GM19035 (cell line): ENCODE measurements around the gene CDC42BPA.

Experiments
- ATAC-seq: cut with Tn5 transposase; IDR thresholded peaks from one replicate; pipeline ENCODE4 v1.9.1; 2021; ENCODE audit not compliant: unreplicated experiment

Gene CDC42BPA

DNA sequence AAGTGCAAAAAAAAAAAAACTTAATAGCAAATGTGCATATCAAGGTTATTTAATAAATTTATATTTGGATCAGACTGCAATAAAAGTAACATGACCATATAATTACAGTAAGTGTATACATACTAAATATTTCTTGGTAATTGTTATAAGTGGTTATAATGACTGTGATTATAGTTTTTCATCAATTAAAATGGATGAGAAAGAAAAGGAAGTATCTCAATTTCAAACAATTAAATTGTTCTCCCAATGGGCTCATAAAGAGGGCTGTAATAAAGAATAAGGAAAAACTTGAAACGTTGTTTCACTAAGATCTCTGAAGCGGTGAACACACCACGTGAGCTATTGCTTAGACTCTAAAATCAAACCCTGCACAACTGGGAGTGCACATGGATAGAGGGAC, 104.1 kb downstream of the CDC42BPA start:
- no peak for ATAC-seq

- ATAC-seq, result no peak
These were observed 104.9 kb downstream of the CDC42BPA start for GRCh38 chr1:227213426-227213825.

GRCh38 chr1:227212164-227212563, 106.1 kb downstream of the CDC42BPA start:
- ATAC-seq, result no peak

DNA sequence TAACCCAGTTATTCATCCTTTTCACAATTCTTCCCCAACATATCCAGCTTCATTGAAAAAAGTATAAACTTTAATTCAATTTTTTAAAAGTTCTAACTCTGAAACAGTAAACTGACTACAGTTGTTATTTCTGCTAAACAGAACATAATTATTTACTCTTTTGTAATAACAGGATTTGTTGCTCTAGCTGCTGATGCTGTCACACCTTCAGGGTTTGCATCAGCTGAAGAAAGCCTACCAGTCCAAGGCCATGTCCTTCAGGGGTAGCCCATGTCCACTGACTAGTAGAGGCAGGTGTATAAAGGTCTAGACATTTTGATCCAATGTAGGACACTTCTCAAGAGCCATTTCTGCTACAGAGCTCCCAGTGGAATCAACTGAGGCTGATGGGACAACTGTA, 107.7 kb downstream of the CDC42BPA start:
- no peak for ATAC-seq

DNA sequence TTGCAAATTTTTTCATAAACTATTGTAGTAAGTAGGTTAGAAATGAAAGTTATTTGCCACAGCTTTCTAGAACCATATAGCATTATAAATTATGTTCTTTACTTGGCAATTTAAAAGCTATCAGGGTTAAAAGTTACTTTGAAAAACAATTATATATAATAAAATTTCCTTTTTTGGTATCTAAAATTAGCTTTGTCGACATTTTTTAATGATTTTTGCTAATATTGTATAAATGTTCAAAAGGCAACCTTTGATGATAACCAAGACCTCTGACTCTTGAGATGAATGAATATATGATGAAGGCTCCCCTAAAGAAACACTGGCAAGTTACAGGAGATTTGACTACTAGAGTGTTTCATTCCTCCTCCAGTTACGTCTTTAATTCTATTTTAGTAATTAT, 121.2 kb downstream of the CDC42BPA start:
- no peak for ATAC-seq

GRCh38 chr1:227192163-227192562, 126.1 kb downstream of the CDC42BPA start:
- peak; percentile 79 for ATAC-seq

GRCh38 chr1:227191607-227192006, 126.7 kb downstream of the CDC42BPA start:
- peak; percentile 68 for ATAC-seq

DNA sequence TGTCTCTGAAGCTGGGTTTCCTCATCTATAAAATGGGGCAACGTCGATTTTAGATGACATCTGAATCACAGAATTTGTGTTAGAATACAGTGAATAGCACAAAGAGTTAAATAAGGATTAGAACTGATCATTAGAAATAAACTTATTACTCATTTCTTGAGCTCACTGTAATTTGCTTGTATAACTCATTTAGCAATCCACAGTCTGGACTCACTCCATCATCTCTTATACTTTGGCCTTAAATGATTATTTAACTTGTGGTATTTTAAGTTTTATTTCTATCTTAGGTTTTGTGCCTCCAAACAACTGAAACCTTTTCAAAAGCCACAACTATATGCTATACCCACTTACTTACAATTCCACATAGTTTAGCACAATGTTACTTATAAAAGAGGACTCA, 128.0 kb downstream of the CDC42BPA start:
- ATAC-seq, result no peak

DNA sequence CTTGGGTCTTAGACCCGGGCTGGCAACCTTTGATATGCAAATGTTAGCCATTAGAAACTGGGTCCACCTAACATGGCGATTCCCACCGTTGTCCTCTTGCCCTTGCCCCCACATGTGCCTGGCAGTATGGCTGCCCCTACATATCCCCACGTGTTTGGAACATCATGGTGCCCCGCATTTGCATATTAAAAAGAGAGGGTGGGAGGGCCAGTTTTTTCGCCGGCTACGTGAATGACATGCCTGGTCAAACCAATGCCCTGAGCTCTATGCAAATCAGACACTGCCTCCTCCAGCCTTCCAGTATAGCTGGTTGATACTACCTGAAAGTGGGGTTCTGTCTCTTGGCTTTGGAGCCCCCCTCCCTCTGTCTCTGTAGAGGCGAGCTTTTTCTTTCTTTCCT, 133.0 kb downstream of the CDC42BPA start:
- no peak for ATAC-seq

GRCh38 chr1:227182012-227182411, 136.3 kb downstream of the CDC42BPA start:
- ATAC-seq, result no peak

DNA sequence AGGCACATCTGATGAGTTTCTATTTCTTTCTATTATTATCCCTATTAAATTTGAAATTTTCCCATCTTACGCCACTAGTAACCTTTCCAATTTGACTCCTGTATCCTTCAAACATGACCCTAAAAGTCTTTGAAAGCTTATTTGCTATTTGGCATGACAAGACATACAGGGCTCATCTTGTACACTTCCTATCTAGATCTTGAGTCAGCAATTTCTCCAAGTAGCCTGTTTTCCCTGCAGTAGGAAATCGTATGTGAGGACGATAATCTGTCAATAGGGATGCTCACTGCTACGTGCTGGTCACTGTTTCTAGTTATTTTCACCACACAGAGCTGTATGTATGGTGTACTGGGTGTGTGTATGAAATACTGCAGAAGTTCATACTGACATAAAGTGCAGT, 142.7 kb downstream of the CDC42BPA start:
- no peak for ATAC-seq

GRCh38 chr1:227174164-227174563, 144.1 kb downstream of the CDC42BPA start:
- ATAC-seq, result no peak

DNA sequence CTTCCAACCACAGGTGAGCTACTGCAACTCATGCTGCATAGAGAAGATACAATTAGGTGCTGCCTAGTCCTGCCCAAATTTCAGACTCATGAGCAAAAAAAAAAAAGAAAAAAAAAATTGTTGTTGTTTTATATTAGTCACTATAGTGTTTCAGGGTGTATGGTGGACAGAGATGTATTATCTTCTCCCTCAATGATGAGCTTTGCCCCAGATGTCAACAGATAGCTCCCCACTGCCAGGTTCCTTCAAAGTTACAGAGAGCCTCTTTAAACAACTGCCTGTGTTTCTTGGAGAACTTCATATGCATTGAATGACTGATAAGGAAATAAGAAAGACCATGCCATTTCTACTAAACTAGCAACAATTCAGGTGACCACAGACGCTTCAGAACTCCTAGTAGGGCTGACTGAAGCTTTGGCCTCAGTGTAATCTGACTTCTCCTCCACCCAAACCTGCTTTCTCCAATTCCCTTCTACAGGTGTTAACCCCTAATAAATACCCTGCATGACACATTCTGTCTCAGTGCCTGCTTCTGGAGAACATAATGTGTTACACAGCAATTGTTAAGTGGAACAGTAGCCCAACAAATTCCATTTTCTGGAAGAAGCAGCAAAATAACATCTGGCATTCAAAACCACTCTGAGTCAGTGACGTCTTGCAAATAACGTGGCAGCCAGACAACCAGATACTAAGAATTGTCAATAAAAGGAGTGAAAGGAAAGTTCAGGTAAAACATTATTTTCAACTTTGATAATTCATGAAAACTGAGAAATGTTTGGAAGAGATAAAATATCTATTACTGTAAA, 147.7 kb downstream of the CDC42BPA start:
- ATAC-seq, result no peak

DNA sequence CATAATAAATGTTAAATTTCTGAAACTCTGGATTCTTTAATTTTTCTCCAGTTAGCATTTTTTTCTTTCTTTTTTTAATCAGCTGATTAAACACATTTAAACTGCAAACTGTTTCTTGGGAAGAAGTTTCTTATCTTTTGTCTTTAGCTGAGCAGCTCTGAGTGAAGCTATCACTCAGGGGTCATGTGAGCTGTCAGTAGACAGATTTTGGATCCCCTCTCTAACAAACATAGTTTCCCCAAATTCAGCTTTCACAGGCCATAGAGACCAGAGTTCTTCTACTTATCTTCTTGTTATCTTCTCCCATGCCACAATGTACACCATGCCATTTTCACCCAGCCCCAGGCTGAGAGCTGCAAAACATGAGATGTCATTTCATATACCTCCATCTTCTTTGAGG, 148.9 kb downstream of the CDC42BPA start:
- ATAC-seq, result no peak

DNA sequence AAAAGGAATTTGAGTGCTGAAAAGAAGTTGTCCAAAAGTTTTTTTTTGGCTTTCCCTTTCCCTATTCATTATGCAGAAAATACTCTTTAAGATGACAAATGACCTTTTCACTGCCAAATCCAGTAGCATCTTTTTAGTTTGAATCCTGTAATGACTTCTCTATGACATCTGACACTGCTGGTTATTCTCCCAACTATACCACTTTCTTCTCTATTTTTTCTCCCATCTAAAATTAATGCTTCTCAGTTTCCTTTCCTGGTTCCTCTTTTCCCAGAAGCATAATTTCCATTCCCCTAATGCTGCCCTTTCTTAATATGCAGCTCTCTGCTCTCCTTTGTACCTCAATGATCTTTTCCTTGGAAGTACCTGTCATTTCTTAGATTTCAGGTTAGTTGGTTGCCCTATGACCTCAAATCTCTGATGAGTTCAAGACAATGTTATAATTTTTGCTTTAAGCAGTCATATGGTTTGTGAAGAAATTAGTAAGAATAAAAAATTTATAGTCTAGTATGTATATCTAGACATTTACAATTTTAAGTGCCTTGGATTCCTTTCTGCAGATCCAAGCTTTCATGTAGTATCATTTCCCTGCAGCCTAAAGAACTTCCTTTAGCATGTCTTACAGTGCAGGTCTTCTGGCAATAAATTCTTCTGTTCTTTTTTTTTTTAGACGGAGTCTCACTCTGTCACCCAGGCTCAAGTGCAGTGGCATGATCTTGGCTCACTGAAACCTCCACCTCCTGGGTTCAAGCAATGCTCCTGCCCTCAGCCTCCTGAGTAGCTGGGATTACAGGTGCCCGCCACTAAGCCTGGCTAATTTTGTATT, 150.8 kb downstream of the CDC42BPA start:
- no peak for ATAC-seq

- ATAC-seq, result no peak
These were observed 151.7 kb downstream of the CDC42BPA start for GRCh38 chr1:227166559-227166958.

GRCh38 chr1:227161470-227161869, 156.8 kb downstream of the CDC42BPA start:
- ATAC-seq, result no peak

GRCh38 chr1:227156520-227156919, 161.8 kb downstream of the CDC42BPA start:
- no peak for ATAC-seq

DNA sequence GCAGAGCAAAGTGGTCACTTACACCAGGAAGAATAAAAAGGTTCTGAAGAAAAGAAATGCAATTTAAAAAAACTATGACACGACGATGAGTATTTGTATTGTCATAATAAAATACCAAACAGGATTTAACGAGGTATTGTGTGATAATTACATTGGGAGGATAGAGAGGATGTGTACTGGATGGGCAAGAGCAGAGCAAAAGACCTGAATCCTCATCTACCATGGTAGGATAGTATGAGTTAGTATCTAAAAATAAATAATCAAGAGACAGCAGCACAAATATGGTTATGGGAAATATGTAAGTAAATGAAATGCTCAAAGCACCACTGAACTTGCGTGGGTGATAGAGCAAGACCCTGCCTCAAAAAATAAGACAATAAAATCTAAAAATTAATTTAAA, 162.6 kb downstream of the CDC42BPA start:
- ATAC-seq, result no peak

GRCh38 chr1:227155004-227155403, 163.3 kb downstream of the CDC42BPA start:
- no peak for ATAC-seq

DNA sequence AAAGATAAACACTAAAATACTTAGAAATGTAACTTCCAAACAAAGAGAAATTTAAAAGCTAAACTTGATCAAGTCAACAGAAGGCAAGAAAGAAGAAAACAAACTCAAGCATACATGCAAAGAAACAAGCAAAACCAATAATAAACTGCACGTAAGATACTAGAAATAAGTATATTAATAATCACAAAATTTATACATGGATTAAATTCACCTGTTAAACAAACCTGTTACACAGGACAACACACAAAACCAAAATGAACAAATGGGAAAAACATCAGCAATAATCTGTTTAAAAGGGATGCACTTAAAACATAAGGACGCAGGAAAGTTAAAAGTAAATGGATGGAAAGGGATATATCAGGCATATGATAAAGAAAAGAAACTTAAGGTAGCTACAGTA, 165.8 kb downstream of the CDC42BPA start:
- no peak for ATAC-seq

- ATAC-seq, result no peak
These were observed 177.9 kb downstream of the CDC42BPA start for GRCh38 chr1:227140376-227140775.
